ENCODE data around the gene RSKR. TPM values are rescaled to one million over a fixed set of nuclear protein-coding genes. Genes with fewer than 3 reads are reported as not detected.
"Not testable (repeated sequence)": the region's sequence is repeated elsewhere in the genome, so short reads cannot be mapped to it uniquely, and the experiment has no call there.

RSKR gene
- total RNA-seq, 1 experiment from 2014 or later = 17.2 TPM

GRCh38 chr17:28577466-28577824 lies 36.5 kb downstream of the RSKR start:
- TF ChIP-seq TCF7L2 (IDR thresholded peaks at IDR 0.05; ENCODE audit: low read depth, low read length) (no peak), POLR2AphosphoS5 (IDR thresholded peaks at IDR 0.05; ENCODE audit: low read depth, low read length) (no peak), SIN3A (IDR thresholded peaks at IDR 0.05; ENCODE audit: borderline replicate concordance, insufficient read depth, low read depth, low read length) (no peak), REST (IDR thresholded peaks at IDR 0.05; ENCODE audit: insufficient read depth in 1 of 2, low read depth in 2 of 2, low read length in 1 of 2) (no peak), CTCF (IDR thresholded peaks at IDR 0.05) (no peak)
- Histone ChIP-seq H3K4me3 (ENCODE audit: low read depth in 2 of 2, low read length in 2 of 2) (no peak overlapping the region), H3K9me3 (ENCODE audit: control insufficient read depth, insufficient read depth, low read depth, low read length) (no peaks in the 10 kb centered on the region), H3K4me1 (ENCODE audit: control insufficient read depth, insufficient read depth, low read length) (peaks cover 6% of the 10 kb centered on the region), H3K27ac (ENCODE audit: low read length) (peak overlapping the region; percentile 44; the same call in 1 of the 2 replicates), H3K36me3 (ENCODE audit: control insufficient read depth, insufficient read depth, low read length) (peaks cover 4% of the 10 kb centered on the region), H3K27me3 (ENCODE audit: control insufficient read depth, insufficient read depth, low read length) (no peaks in the 10 kb centered on the region)
- in situ Hi-C loops (cut with HindIII; ENCODE audit: low pct_unique_long_range_greater_than_20kb, low sequenced_read_pairs) = no loop called here
- no peak for ATAC-seq
- POLR2A ChIA-PET = interaction anchor here (0.9 kb wide), 1 partner anchor 142 kb away, joined by 4 read pairs; the partner anchor contains the start of gene RPL23A
- CTCF ChIA-PET = no interaction called here
- BruUV-seq (replicated peaks) = no TSS peak
- DNase-seq (ENCODE audit: low read depth, low spot score) = no peak
- intact Hi-C loops (cut with micrococcal nuclease; ENCODE audit: unreplicated experiment) = no loop called here

GRCh38 chr17:28576758-28577465 lies 37.1 kb downstream of the RSKR start, which contains the start of gene ALDOC:
Gene ALDOC, minus strand, starts transcription at chr17:28576895. Its CDS starts 1,363 bp downstream, at chr17:28575532.
- ChIA-PET CTCF (interaction anchor here (0.6 kb wide), 1 partner anchor 70 kb away, joined by 4 read pairs; no protein-coding TSS in a partner anchor), POLR2A (interaction anchor here (0.9 to 1.6 kb wide), 2 partner anchors 22 to 143 kb away, joined by 3 to 4 read pairs; partner anchors contain the start of genes RPL23A and SPAG5)
- Histone ChIP-seq H3K27ac (ENCODE audit: low read length) (peak within 1 kb of the TSS; percentile 44; the same call in 1 of the 2 replicates), H3K9me3 (ENCODE audit: control insufficient read depth, insufficient read depth, low read depth, low read length) (no peaks in the 10 kb centered on the region), H3K27me3 (ENCODE audit: control insufficient read depth, insufficient read depth, low read length) (no peaks in the 10 kb centered on the region), H3K4me3 (ENCODE audit: low read depth in 2 of 2, low read length in 2 of 2) (no peak within 1 kb of the TSS), H3K36me3 (ENCODE audit: control insufficient read depth, insufficient read depth, low read length) (peaks cover 3% of the 10 kb centered on the region), H3K4me1 (ENCODE audit: control insufficient read depth, insufficient read depth, low read length) (peaks cover 12% of the 10 kb centered on the region)
- BruUV-seq (replicated peaks) = no TSS peak
- intact Hi-C loops (cut with micrococcal nuclease; ENCODE audit: unreplicated experiment) (no loop called here), in situ Hi-C loops (cut with HindIII; ENCODE audit: low pct_unique_long_range_greater_than_20kb, low sequenced_read_pairs) (no loop called here)
- ATAC-seq = peak; percentile 90
- peak; percentile 27 for DNase-seq (ENCODE audit: low read depth, low spot score)
- peak; percentile 62; the same call in 1 of the 2 replicates for TF ChIP-seq POLR2AphosphoS5 (IDR thresholded peaks at IDR 0.05; ENCODE audit: low read depth, low read length)
- no peak for TF ChIP-seq CTCF (IDR thresholded peaks at IDR 0.05)

- H3K27me3 ChIP-seq (ENCODE audit: control insufficient read depth, insufficient read depth, low read length); DNase-seq (ENCODE audit: low read depth, low spot score); CTCF ChIA-PET; H3K4me3 ChIP-seq (ENCODE audit: low read depth in 2 of 2, low read length in 2 of 2); in situ Hi-C loops (cut with HindIII; ENCODE audit: low pct_unique_long_range_greater_than_20kb, low sequenced_read_pairs); intact Hi-C loops (cut with micrococcal nuclease; ENCODE audit: unreplicated experiment); ATAC-seq; BruUV-seq (replicated peaks); H3K36me3 ChIP-seq (ENCODE audit: control insufficient read depth, insufficient read depth, low read length); H3K9me3 ChIP-seq (ENCODE audit: control insufficient read depth, insufficient read depth, low read depth, low read length); H3K27ac ChIP-seq (ENCODE audit: low read length): not testable (repeated sequence)
- peaks cover 14% of the 10 kb centered on the region for H3K4me1 ChIP-seq (ENCODE audit: control insufficient read depth, insufficient read depth, low read length)
- POLR2A ChIA-PET = interaction anchor here (1.6 kb wide), 1 partner anchor 23 kb away, joined by 3 read pairs; the partner anchor contains the start of gene SPAG5
These were observed 38.0 kb downstream of the RSKR start for GRCh38 chr17:28576016-28576415.
